GM23248 (cell line): ENCODE results near the gene SIAE. TPM values are rescaled to one million over a fixed set of nuclear protein-coding genes. Genes with fewer than 3 reads are reported as not detected.
A peak's percentile ranks its signal among the peaks of the same experiment; 100 is the strongest.

ENCODE experiments used
- DNase-seq: peaks from one replicate; pipeline ENCODE4 v3.0.0-alpha.2; 2015
- H2AFZ ChIP-seq: fragments of 200-600 bp; sonication (generic); 2 replicates; pipeline ENCODE4 v1.6.1; 2016; ENCODE audit warnings: antibody characterized with exemption
- H3F3A ChIP-seq: fragments of 200-600 bp; sonication (generic); 2 replicates; pipeline ENCODE4 v1.6.1; 2016; ENCODE audit warnings: mild to moderate bottlenecking, antibody characterized with exemption, mixed run types; ENCODE audit not compliant: insufficient read depth
- H3K27ac ChIP-seq: fragments of 200-600 bp; sonication (generic); 2 replicates; pipeline ENCODE4 v1.5.1; 2016; ENCODE audit warnings: mild to moderate bottlenecking
- H3K27me3 ChIP-seq: fragments of 200-600 bp; sonication (generic); replicated peaks from 2 replicates; pipeline ENCODE4 v1.6.1; 2016; ENCODE audit warnings: mild to moderate bottlenecking; ENCODE audit not compliant: insufficient read depth
- H3K36me3 ChIP-seq: fragments of 200-600 bp; sonication (generic); 2 replicates; pipeline ENCODE4 v1.6.1; 2016; ENCODE audit warnings: low read depth, mild to moderate bottlenecking
- H3K4me1 ChIP-seq: fragments of 200-600 bp; sonication (generic); 2 replicates; pipeline ENCODE4 v1.6.1; 2016; ENCODE audit warnings: mild to moderate bottlenecking; ENCODE audit not compliant: insufficient read depth
- H3K4me2 ChIP-seq: fragments of 200-600 bp; sonication (generic); one replicate; pipeline ENCODE4 v1.6.1; 2016; ENCODE audit warnings: mild to moderate bottlenecking; ENCODE audit not compliant: unreplicated experiment
- H3K4me3 ChIP-seq: fragments of 200-600 bp; sonication (generic); 2 replicates; pipeline ENCODE4 v1.5.1; 2016; ENCODE audit warnings: mild to moderate bottlenecking
- H3K79me2 ChIP-seq: fragments of 200-600 bp; sonication (generic); 2 replicates; pipeline ENCODE4 v1.6.1; 2016; ENCODE audit warnings: mild to moderate bottlenecking; ENCODE audit not compliant: insufficient read depth
- H3K9ac ChIP-seq: fragments of 200-600 bp; sonication (generic); 2 replicates; pipeline ENCODE4 v1.6.1; 2016; ENCODE audit warnings: mild to moderate bottlenecking
- H3K9me2 ChIP-seq: fragments of 200-600 bp; sonication (generic); 2 replicates; pipeline ENCODE4 v1.6.1; 2016; ENCODE audit warnings: mixed run types, mild to moderate bottlenecking, moderate library complexity; ENCODE audit not compliant: insufficient read depth
- H3K9me3 ChIP-seq: fragments of 200-600 bp; sonication (generic); one replicate; pipeline ENCODE4 v1.6.1; 2017; ENCODE audit warnings: low read depth
- H4K20me1 ChIP-seq: fragments of 200-600 bp; sonication (generic); 2 replicates; pipeline ENCODE4 v1.6.0; 2016; ENCODE audit not compliant: insufficient read depth
- EZH2 ChIP-seq: fragments of 200-600 bp; sonication (generic); IDR thresholded peaks from 2 replicates; pipeline ENCODE4 v1.6.1; 2018; ENCODE audit warnings: antibody characterized with exemption, mild to moderate bottlenecking; ENCODE audit not compliant: insufficient read depth, poor library complexity, severe bottlenecking
- EZH2phosphoT487 ChIP-seq: fragments of 200-600 bp; sonication (generic); IDR thresholded peaks from 2 replicates; pipeline ENCODE4 v1.6.1; 2018; ENCODE audit warnings: antibody characterized with exemption, moderate library complexity, mild to moderate bottlenecking, low read depth; ENCODE audit not compliant: insufficient read depth
- WGBS, 2 experiments: methylation state at CpG; one replicate each; pipeline ENCODE4 v1.1.6; 2015 to 2017; ENCODE audit warnings: low lambda C conversion rate in 2 of 2, low coverage in 1 of 2; ENCODE audit errors: missing lambda C conversion rate in 2 of 2; 5-methylcytosine and 5-hydroxymethylcytosine counted together
- in situ Hi-C: fragments of 300-500 bp; cut with MboI; formaldehyde crosslinking; loops from 2 replicates; pipeline ENCODE4 v1.15.0; 2020
- polyA plus RNA-seq: library from polyadenylated mRNA; unstranded; fragments of >200 nt; fragmentation: Nextera tagmentation; extraction: Ambion mirVana; gene quantifications from 2 replicates; pipeline ENCODE4 v1.2.1, GENCODE V29; 2016
- total RNA-seq: library from RNA; depleted of rRNA; stranded (reverse); fragments of >200 nt; shearing (Covaris generic); gene quantifications from 2 replicates; pipeline ENCODE4 v1.2.3, GENCODE V29; 2014

SIAE gene
- total and polyA plus RNA-seq, 2 experiments from 2014 or later = 7.2 to 19.5 TPM

DNA sequence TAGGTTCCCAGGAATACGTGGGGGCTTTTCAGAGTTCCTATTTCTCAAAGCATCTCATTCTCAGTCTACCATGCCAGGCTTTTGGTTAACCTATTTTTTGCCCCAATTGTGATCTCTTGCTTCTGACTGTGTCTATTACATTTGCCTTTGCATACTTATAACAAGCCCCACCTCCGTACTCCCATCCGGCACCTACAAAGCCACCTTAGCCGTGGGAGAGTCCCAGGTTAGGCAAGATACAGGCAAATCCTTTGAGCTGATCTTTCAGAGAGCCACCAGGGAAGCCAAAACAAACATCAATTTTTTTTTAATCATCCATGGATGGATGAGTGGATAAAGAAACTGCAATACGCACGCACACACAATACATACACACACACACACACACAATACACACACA lies 80.9 kb downstream of the SIAE start:
- H3K9ac ChIP-seq = no peak overlapping the region
- H3K9me3 ChIP-seq = no peaks in the 10 kb centered on the region
- 68 to 72% methylated on average over 6 of the region's 6 CpGs for WGBS, 2 experiments
- no peak overlapping the region for H3K4me3 ChIP-seq
- no peaks in the 10 kb centered on the region for H3K4me1 ChIP-seq
- H3K27me3 ChIP-seq = peaks cover 47% of the 10 kb centered on the region
- no peaks in the 10 kb centered on the region for H3K36me3 ChIP-seq
- H3K9me2 ChIP-seq = no peaks in the 10 kb centered on the region
- DNase-seq = no peak
- TF ChIP-seq EZH2 (no peak), EZH2phosphoT487 (no peak)
- H3F3A ChIP-seq = no peaks in the 10 kb centered on the region
- no peaks in the 10 kb centered on the region for H4K20me1 ChIP-seq
- no peak overlapping the region for H3K4me2 ChIP-seq
- in situ Hi-C loops = loop anchor here (25.0 kb wide), 1 partner anchor 530 kb away; no protein-coding TSS in a partner anchor
- no peak overlapping the region for H2AFZ ChIP-seq
- no peak overlapping the region for H3K27ac ChIP-seq
- no peaks in the 10 kb centered on the region for H3K79me2 ChIP-seq

DNA sequence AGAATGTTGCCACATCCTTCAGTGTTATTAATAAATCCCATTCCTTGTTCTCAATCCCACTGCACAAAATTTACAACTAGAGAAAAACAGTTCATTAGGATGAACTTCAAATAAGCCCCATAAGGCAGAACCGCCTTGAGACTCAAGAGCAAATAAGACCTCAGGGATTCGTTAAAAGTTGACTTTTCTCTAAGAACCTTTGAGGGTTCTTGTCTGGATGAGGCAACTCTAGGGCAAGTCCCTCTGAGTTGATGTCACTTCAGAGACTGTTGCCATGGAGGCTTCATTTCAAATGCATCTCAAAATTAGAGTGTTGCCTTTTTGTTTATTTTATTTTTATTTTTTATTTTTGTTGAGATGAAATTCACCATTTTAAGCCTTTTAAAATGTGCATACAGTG lies 82.1 kb downstream of the SIAE start:
- no peak overlapping the region for H3K4me2 ChIP-seq
- no peaks in the 10 kb centered on the region for H4K20me1 ChIP-seq
- H3K9me3 ChIP-seq = no peaks in the 10 kb centered on the region
- H3K9ac ChIP-seq = no peak overlapping the region
- H2AFZ ChIP-seq = no peak overlapping the region
- in situ Hi-C loops = loop anchor here (25.0 kb wide), 1 partner anchor 529 kb away; no protein-coding TSS in a partner anchor
- H3F3A ChIP-seq = no peaks in the 10 kb centered on the region
- H3K9me2 ChIP-seq = no peaks in the 10 kb centered on the region
- no peaks in the 10 kb centered on the region for H3K4me1 ChIP-seq
- H3K79me2 ChIP-seq = no peaks in the 10 kb centered on the region
- H3K36me3 ChIP-seq = no peaks in the 10 kb centered on the region
- peaks cover 50% of the 10 kb centered on the region for H3K27me3 ChIP-seq
- H3K4me3 ChIP-seq = no peak overlapping the region
- WGBS, 2 experiments = 58 to 64% methylated on average over 2 of the region's 2 CpGs
- no peak overlapping the region for H3K27ac ChIP-seq
- no peak for DNase-seq
- TF ChIP-seq EZH2 = no peak
- TF ChIP-seq EZH2phosphoT487 = no peak

DNA sequence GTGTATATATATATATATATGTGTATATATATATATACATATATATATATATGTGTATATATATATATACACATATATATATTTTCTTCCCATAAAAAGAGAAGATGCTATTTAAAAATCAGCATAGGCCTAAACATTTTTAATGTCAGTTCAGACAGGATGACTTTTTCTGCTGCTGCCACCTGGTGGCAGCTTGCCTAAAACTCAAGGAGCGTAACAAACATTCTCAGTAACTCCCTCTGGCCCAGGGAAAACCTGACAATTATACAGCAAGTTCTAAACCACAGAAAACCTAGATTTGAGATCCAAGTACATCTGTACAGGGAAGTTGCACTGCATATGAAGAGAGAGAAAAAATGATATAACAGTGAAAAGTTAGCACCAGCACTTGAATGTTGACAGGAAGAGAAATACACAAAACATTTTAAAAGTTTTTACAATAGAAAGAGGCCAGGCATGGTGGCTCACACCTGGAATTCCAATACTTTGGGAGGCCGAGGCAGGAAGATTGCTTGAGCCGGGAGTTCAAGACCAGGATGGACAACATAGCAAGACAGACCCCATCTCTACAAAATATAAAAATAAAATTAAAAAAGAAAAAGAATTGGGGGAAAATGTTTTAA lies 87.2 kb downstream of the SIAE start:
- in situ Hi-C loops = loop anchor here (10.0 to 25.0 kb wide), 2 partner anchors 172 to 524 kb away; no protein-coding TSS in a partner anchor
- no peaks in the 10 kb centered on the region for H3K4me1 ChIP-seq
- no peaks in the 10 kb centered on the region for H3K9me2 ChIP-seq
- no peaks in the 10 kb centered on the region for H3F3A ChIP-seq
- H3K4me3 ChIP-seq = no peak overlapping the region
- H3K9ac ChIP-seq = no peak overlapping the region
- peaks cover 35% of the 10 kb centered on the region for H3K27me3 ChIP-seq
- H3K9me3 ChIP-seq = no peaks in the 10 kb centered on the region
- no peaks in the 10 kb centered on the region for H3K36me3 ChIP-seq
- H3K4me2 ChIP-seq = no peak overlapping the region
- no peaks in the 10 kb centered on the region for H3K79me2 ChIP-seq
- no peaks in the 10 kb centered on the region for H4K20me1 ChIP-seq
- TF ChIP-seq EZH2phosphoT487 (no peak), EZH2 (no peak)
- WGBS, 2 experiments = 0 to 8% methylated on average over 3 of the region's 3 CpGs
- peak; percentile 69 for DNase-seq
- no peak overlapping the region for H3K27ac ChIP-seq
- no peak overlapping the region for H2AFZ ChIP-seq

DNA sequence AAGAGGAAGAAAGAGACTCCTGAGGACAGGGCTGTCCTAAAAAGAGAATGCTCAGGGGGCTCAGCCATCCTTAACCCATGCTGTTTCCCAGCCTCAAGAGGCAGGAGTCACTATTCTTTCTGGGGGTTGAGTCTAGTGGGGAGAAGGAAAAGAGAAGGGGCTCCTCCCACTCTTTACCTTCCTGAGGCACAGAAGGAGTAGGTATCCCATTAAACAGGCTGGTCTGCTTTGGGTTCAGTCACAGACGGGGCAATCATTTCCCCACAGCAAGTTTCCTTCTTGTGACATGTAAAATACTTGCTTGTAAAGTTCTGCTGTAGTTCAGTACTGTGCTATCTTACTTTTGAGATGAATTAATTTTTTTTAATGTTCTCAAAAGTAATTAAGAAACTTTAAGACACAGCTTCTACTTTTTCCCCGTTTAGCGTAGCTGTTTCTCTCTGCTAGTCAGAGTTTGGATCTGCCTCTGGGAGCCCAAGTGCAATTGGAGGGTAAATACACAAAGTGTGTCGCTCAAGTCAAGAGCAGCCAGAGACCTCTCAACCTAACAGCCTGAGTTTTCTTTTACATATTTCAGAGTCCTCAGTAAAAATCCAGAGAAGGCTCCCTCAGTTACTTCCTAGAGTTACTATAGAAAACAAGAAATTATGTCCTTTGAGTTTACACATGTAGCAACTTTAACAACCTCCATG lies 88.7 kb downstream of the SIAE start:
- no peak overlapping the region for H3K4me3 ChIP-seq
- no peaks in the 10 kb centered on the region for H3F3A ChIP-seq
- no peaks in the 10 kb centered on the region for H3K9me3 ChIP-seq
- H3K79me2 ChIP-seq = no peaks in the 10 kb centered on the region
- no peak for DNase-seq
- no peak overlapping the region for H3K4me2 ChIP-seq
- peaks cover 38% of the 10 kb centered on the region for H3K27me3 ChIP-seq
- in situ Hi-C loops = loop anchor here (10.0 to 25.0 kb wide), 2 partner anchors 170 to 523 kb away; no protein-coding TSS in a partner anchor
- no peaks in the 10 kb centered on the region for H3K36me3 ChIP-seq
- H3K27ac ChIP-seq = no peak overlapping the region
- H2AFZ ChIP-seq = no peak overlapping the region
- H4K20me1 ChIP-seq = no peaks in the 10 kb centered on the region
- TF ChIP-seq EZH2phosphoT487 = no peak
- TF ChIP-seq EZH2 = no peak
- no peaks in the 10 kb centered on the region for H3K9me2 ChIP-seq
- 72 to 76% methylated on average over 4 of the region's 4 CpGs for WGBS, 2 experiments
- no peaks in the 10 kb centered on the region for H3K4me1 ChIP-seq
- no peak overlapping the region for H3K9ac ChIP-seq
